Measurements from ENCODE around the gene SMPD3. TPM values are rescaled to one million over a fixed set of nuclear protein-coding genes. Genes with fewer than 3 reads are reported as not detected.

Gene SMPD3
- total RNA-seq, 1 experiment from 2014 or later, result 0.70 TPM

DNA sequence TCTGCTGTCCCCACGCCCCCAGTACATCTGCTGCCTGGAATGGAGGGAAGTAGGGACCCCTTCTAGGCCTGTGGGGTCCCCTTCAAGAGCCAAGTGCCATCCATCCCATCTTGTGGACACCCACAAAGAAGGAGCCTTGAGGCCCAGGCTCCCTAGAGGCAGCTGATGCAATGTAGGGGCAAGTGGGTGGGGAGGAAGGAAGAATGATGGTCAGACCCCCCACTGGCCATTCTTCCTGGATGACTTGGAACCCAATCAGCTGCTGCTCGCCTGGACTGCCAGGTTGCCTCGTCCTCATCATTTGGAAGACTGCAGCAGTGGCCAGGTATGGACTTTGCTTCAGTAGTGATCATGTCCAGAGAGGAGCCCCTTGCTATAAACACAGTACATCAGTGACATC lies 48.9 kb downstream of the SMPD3 start:
- Mint-ChIP-seq H3K9me3 (no peaks in the 10 kb centered on the region), H3K27ac (no peak overlapping the region), H3K4me1 (peaks cover 61 to 65% of the 10 kb centered on the region in 2 experiments), H3K27me3 (ENCODE audit: low read depth) (peaks cover 4% of the 10 kb centered on the region), H3K4me3 (no peak overlapping the region), H3K36me3 (ENCODE audit: insufficient read depth in 1 of 3, low read depth in 3 of 3) (no peaks in the 10 kb centered on the region)
- H4K8ac ChIP-seq (replicated peaks; ENCODE audit: insufficient read length, low read depth, low read length), result no peak overlapping the region
- DNase-seq, result no peak
- no peak overlapping the region for H3T11ph ChIP-seq (ENCODE audit: low read length)
- no peak overlapping the region for H3K4me2 ChIP-seq (ENCODE audit: insufficient read depth, insufficient read length, low read length)
- H3K4ac ChIP-seq (ENCODE audit: low read depth, low read length), result no peak overlapping the region
- 0 out of 2 replicates have a peak, but pooled peaks cover 4% of the 10 kb centered on the region for H3K4me1 ChIP-seq (ENCODE audit: insufficient read depth, low read length)
- no peaks in the 10 kb centered on the region for H3K79me2 ChIP-seq (ENCODE audit: insufficient read depth, low read length)
- TF ChIP-seq, protein P1, sequence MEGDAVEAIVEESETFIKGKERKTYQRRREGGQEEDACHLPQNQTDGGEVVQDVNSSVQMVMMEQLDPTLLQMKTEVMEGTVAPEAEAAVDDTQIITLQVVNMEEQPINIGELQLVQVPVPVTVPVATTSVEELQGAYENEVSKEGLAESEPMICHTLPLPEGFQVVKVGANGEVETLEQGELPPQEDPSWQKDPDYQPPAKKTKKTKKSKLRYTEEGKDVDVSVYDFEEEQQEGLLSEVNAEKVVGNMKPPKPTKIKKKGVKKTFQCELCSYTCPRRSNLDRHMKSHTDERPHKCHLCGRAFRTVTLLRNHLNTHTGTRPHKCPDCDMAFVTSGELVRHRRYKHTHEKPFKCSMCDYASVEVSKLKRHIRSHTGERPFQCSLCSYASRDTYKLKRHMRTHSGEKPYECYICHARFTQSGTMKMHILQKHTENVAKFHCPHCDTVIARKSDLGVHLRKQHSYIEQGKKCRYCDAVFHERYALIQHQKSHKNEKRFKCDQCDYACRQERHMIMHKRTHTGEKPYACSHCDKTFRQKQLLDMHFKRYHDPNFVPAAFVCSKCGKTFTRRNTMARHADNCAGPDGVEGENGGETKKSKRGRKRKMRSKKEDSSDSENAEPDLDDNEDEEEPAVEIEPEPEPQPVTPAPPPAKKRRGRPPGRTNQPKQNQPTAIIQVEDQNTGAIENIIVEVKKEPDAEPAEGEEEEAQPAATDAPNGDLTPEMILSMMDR (conservative IDR thresholded peaks at IDR 0.05), result no peak
- no peak overlapping the region for H3K27ac ChIP-seq (ENCODE audit: insufficient read length, low read depth, low read length)
- H3K56ac ChIP-seq (ENCODE audit: insufficient read length, low read depth, low read length), result no peak overlapping the region
- H2AK5ac ChIP-seq (ENCODE audit: insufficient read length, low read length), result no peak overlapping the region
- H3K9ac ChIP-seq (ENCODE audit: extremely low read depth, insufficient read length, low read length), result no peak overlapping the region
- no peak overlapping the region for H3K18ac ChIP-seq (ENCODE audit: insufficient read length, low read depth, low read length)
- WGBS (ENCODE audit: extremely low coverage, insufficient read length, low lambda C conversion rate), result no CpG with 5 or more reads among the region's 3 CpGs
- no peaks in the 10 kb centered on the region for H3K9me3 ChIP-seq (ENCODE audit: control insufficient read depth, low read depth, low read length)
- no peak overlapping the region for H3K14ac ChIP-seq (ENCODE audit: insufficient read depth, low read length)
- no peak overlapping the region for H4K5ac ChIP-seq (ENCODE audit: insufficient read length, low read depth, low read length)
- H2BK15ac ChIP-seq (ENCODE audit: low read depth, low read length), result no peak overlapping the region
- H2AFZ ChIP-seq (ENCODE audit: low read length), result no peak overlapping the region
- no peak overlapping the region for H3K23ac ChIP-seq (ENCODE audit: insufficient read length, low read depth, low read length)
- H3K27me3 ChIP-seq (ENCODE audit: insufficient read depth, low read length), result no peaks in the 10 kb centered on the region
- no peak overlapping the region for H2BK120ac ChIP-seq (ENCODE audit: low read depth, low read length, poor library complexity, severe bottlenecking)
- H3K23me2 ChIP-seq (ENCODE audit: insufficient read length, low read depth, low read length, poor library complexity, severe bottlenecking), result no peaks in the 10 kb centered on the region
- H2BK12ac ChIP-seq (ENCODE audit: insufficient read length, low read depth, low read length), result no peak overlapping the region
- H4K91ac ChIP-seq (ENCODE audit: insufficient read length, low read depth, low read length), result no peak overlapping the region
- H2BK20ac ChIP-seq (ENCODE audit: low read depth, low read length, poor library complexity, severe bottlenecking), result no peak overlapping the region
- no peak overlapping the region for H2BK5ac ChIP-seq (ENCODE audit: insufficient read length, low read length)
- H4K20me1 ChIP-seq (ENCODE audit: control insufficient read depth, insufficient read depth, insufficient read length), result no peaks in the 10 kb centered on the region
- H3K79me1 ChIP-seq (ENCODE audit: insufficient read depth, low read depth, low read length, poor library complexity, severe bottlenecking), result no peaks in the 10 kb centered on the region
